ENCODE data around the gene ART1. TPM values are rescaled to one million over a fixed set of nuclear protein-coding genes. Genes with fewer than 3 reads are reported as not detected.

ART1 gene
- total and polyA plus RNA-seq, 2 of the 4 experiments (the other 2 are of a cell fraction): not detected

DNA sequence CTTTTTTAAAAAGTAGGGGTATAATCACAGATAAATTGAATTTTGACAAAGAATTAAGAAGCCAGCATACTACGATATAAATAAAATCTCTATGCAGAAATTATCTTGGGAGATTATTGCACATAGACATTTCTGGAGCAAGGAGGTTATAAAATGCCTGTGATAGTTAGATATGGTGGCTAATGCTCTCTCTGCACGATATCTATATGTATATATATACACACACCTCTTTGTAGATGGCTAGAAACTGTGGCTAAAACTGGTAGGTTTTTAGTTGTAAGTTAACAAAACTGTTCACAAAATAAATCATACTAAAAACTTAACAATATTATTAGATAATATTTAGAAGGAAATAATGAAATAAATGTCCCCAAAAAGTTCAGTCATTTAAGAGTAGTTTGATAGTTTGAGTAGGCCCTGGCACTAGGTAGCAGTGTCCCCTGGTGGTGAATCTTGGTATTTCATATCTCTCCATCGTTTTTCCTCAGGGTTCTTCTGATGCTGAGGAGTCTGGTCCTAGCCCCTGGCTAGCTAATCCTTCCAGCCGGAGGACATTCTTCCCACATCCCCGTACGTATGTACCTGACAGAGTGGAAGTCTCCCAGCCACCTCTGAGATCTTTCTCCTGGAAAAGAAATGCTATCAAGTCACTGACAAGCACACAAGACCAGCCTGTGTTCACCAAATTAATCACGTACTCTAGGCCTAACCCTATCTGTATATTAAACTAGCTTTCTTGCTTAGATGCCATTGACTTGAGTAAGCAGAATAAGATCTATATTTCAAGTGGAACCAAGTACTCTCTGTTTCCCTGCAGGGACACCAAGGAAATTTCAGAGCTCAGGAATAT is 35.3 kb upstream of the ART1 start:
- H2BK15ac ChIP-seq (ENCODE audit: low read depth, low read length): no peak overlapping the region
- CTCF ChIA-PET: interaction anchor here (1.1 kb wide), 1 partner anchor 24 kb away, joined by 3 read pairs; no protein-coding TSS in a partner anchor
- peaks cover 7% of the 10 kb centered on the region for H3K27me3 ChIP-seq (ENCODE audit: control insufficient read depth, insufficient read depth, low read length)
- H4K8ac ChIP-seq (ENCODE audit: low read depth in 2 of 2, low read length in 2 of 2): no peak overlapping the region
- no peaks in the 10 kb centered on the region for H3K9me1 ChIP-seq (ENCODE audit: insufficient read depth, low read length)
- H2AK5ac ChIP-seq (ENCODE audit: low read depth, low read length): no peak overlapping the region
- peak; percentile 92 for TF ChIP-seq CTCF (conservative IDR thresholded peaks at IDR 0.05; ENCODE audit: low read depth, low read length)
- no peak for TF ChIP-seq RFX5 (IDR thresholded peaks at IDR 0.05; ENCODE audit: low read depth, low read length)
- TF ChIP-seq SMC3 (IDR thresholded peaks at IDR 0.05; ENCODE audit: low read depth, low read length): peak; percentile 86
- TF ChIP-seq BHLHE40 (IDR thresholded peaks at IDR 0.05; ENCODE audit: low read depth, low read length): no peak
- no peak for TF ChIP-seq MXI1 (IDR thresholded peaks at IDR 0.05; ENCODE audit: borderline replicate concordance, low read depth, low read length)
- peak; percentile 82 for TF ChIP-seq RAD21 (IDR thresholded peaks at IDR 0.05; ENCODE audit: low read length)
- H2BK20ac ChIP-seq (ENCODE audit: low read depth, low read length): no peak overlapping the region
- no peak overlapping the region for H3K9ac ChIP-seq (ENCODE audit: low read depth, low read length)
- H3K14ac ChIP-seq (replicated peaks; ENCODE audit: low read depth, low read length): no peak overlapping the region
- H3K18ac ChIP-seq (ENCODE audit: low read depth, low read length): no peak overlapping the region
- H3K4me3 ChIP-seq (ENCODE audit: insufficient read depth, low read depth, low read length): no peak overlapping the region
- H2BK5ac ChIP-seq (ENCODE audit: low read depth, low read length, poor library complexity, severe bottlenecking): no peak overlapping the region
- intact Hi-C loops (cut with micrococcal nuclease) (loop anchor here (1.0 kb wide), 1 partner anchor 155 kb away; no protein-coding TSS in a partner anchor), dilution Hi-C loops (cut with HindIII; ENCODE audit: low sequenced_read_pairs, unreplicated experiment) (no loop called here), in situ Hi-C loops (cut with MboI; ENCODE audit: low sequenced_read_pairs) (no loop called here)
- no peaks in the 10 kb centered on the region for H3K4me1 ChIP-seq (ENCODE audit: control insufficient read depth, insufficient read depth, low read length)
- H4K91ac ChIP-seq (ENCODE audit: insufficient read depth, low read depth, low read length): no peak overlapping the region
- no TSS peak for BruUV-seq (replicated peaks)
- H3K36me3 ChIP-seq (ENCODE audit: control insufficient read depth, insufficient read depth, low read length): no peaks in the 10 kb centered on the region
- no peak overlapping the region for H3K4ac ChIP-seq (ENCODE audit: low read depth, low read length)
- H2AFZ ChIP-seq (replicated peaks; ENCODE audit: low read length, poor library complexity): no peak overlapping the region
- H3K79me1 ChIP-seq (ENCODE audit: low read depth in 1 of 2, low read length in 2 of 2): no peaks in the 10 kb centered on the region
- ATAC-seq (ENCODE audit: low read depth) (peak; percentile 93), DNase-seq (peak; percentile 37)
- no peak overlapping the region for H3K27ac ChIP-seq (ENCODE audit: insufficient read depth, low read length)
- WGBS, 2 experiments (ENCODE audit: extremely low coverage in 2 of 2, insufficient read length in 1 of 2): no CpG with 5 or more reads among the region's 7 CpGs
- H3K4me2 ChIP-seq (ENCODE audit: low read depth, low read length): no peak overlapping the region
- no peaks in the 10 kb centered on the region; the same call in 1 of the 2 replicates for H3K9me3 ChIP-seq (ENCODE audit: control insufficient read depth, insufficient read depth, low read length)
- H4K5ac ChIP-seq (ENCODE audit: low read depth, low read length): no peak overlapping the region
- POLR2A ChIA-PET (ENCODE audit: unreplicated experiment): no interaction called here
- H2AK9ac ChIP-seq (replicated peaks; ENCODE audit: low read depth, low read length, poor library complexity): no peak overlapping the region
- H3K23ac ChIP-seq (ENCODE audit: low read depth, low read length): no peak overlapping the region
- no peak overlapping the region for H2BK120ac ChIP-seq (ENCODE audit: low read depth, low read length)
- no peaks in the 10 kb centered on the region for H4K20me1 ChIP-seq (ENCODE audit: insufficient read depth, low read length)
- no peak overlapping the region for H3K56ac ChIP-seq (ENCODE audit: extremely low read depth, insufficient read depth, low read length)

All from IMR-90 (cell line).